Hematopoietic multipotent progenitor cell treated with erythropoietin and hydrocortisone succinate and interleukin-3 and kit ligand, for 4 days (in vitro differentiated cells): Measurements from ENCODE around the gene C3orf38.
"Not testable (repeated sequence)": the region's sequence is repeated elsewhere in the genome, so short reads cannot be mapped to it uniquely, and the experiment has no call there.

ENCODE experiments used
- DNase-seq: peaks from one replicate; pipeline ENCODE4 v3.0.0-alpha.2; 2015

The C3orf38 gene

GRCh38 chr3:88166419-88166971 lies 16.7 kb downstream of the C3orf38 start:
- DNase-seq, result no peak

GRCh38 chr3:88167173-88167572 lies 17.4 kb downstream of the C3orf38 start:
- no peak for DNase-seq

GRCh38 chr3:88167704-88168103 lies 17.9 kb downstream of the C3orf38 start:
- DNase-seq, result no peak

- no peak for DNase-seq
Measured at GRCh38 chr3:88168171-88168570, 18.4 kb downstream of the C3orf38 start.

GRCh38 chr3:88180398-88180999 lies 30.7 kb downstream of the C3orf38 start:
- peak; percentile 85 for DNase-seq

GRCh38 chr3:88182165-88182918 lies 32.6 kb downstream of the C3orf38 start:
- not testable (repeated sequence) for DNase-seq

GRCh38 chr3:88188436-88188835 lies 38.7 kb downstream of the C3orf38 start:
- DNase-seq, result no peak

GRCh38 chr3:88189361-88189810 lies 39.6 kb downstream of the C3orf38 start:
- no peak for DNase-seq

- no peak for DNase-seq
Measured at GRCh38 chr3:88191872-88192409, 42.2 kb downstream of the C3orf38 start.

- DNase-seq, result no peak
Measured at GRCh38 chr3:88192631-88193030, 42.9 kb downstream of the C3orf38 start.

GRCh38 chr3:88195951-88196434 lies 46.2 kb downstream of the C3orf38 start:
- DNase-seq, result peak; percentile 60

- no peak for DNase-seq
Measured at GRCh38 chr3:88198121-88198520, 48.4 kb downstream of the C3orf38 start.

- DNase-seq, result peak; percentile 81
Measured at GRCh38 chr3:88203642-88204055, 53.9 kb downstream of the C3orf38 start.
